ENCODE results near the gene HDAC4. TPM values are rescaled to one million over a fixed set of nuclear protein-coding genes. Genes with fewer than 3 reads are reported as not detected.

Gene HDAC4
- total and polyA plus RNA-seq, 10 of the 15 experiments (the other 5 are each of a cell fraction or from before 2014, with no cell fraction given) = 0.22 to 15.7 (median 4.8) TPM

DNA sequence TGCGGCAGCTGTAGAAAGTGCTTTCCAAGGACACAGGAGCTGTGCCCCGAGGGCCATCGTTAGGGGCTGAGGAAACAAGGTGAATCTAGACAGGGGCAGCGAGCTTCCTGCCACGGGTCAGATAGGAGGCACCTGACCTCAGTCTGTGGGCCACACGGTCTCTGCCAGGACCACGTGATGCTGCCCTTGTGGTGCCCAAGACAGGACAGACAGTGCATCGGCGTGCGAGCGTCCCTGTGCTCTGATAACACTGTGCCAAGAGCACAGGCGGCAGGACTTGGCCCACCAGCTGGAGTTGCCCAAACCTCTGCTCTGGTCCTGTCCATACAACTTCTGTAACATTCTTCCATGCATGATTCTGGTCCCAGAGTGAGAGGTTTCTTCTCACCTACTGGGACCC is 327.6 kb downstream of the HDAC4 start (continued):
- TF ChIP-seq, protein P1, sequence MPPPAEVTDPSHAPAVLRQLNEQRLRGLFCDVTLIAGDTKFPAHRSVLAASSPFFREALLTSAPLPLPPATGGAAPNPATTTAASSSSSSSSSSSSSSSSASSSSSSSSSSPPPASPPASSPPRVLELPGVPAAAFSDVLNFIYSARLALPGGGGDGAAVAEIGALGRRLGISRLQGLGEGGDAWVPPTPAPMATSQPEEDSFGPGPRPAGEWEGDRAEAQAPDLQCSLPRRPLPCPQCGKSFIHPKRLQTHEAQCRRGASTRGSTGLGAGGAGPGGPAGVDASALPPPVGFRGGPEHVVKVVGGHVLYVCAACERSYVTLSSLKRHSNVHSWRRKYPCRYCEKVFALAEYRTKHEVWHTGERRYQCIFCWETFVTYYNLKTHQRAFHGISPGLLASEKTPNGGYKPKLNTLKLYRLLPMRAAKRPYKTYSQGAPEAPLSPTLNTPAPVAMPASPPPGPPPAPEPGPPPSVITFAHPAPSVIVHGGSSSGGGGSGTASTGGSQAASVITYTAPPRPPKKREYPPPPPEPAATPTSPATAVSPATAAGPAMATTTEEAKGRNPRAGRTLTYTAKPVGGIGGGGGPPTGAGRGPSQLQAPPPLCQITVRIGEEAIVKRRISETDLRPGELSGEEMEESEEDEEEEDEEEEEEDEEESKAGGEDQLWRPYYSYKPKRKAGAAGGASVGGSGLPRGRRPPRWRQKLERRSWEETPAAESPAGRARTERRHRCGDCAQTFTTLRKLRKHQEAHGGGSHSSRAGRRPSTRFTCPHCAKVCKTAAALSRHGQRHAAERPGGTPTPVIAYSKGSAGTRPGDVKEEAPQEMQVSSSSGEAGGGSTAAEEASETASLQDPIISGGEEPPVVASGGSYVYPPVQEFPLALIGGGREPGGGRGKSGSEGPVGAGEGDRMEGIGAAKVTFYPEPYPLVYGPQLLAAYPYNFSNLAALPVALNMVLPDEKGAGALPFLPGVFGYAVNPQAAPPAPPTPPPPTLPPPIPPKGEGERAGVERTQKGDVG (CRISPR knock-in tag; IDR thresholded peaks at IDR 0.05) = no peak
- TF ChIP-seq SUZ12 (IDR thresholded peaks at IDR 0.05; ENCODE audit: unreplicated experiment) = no peak
- no peak for TF ChIP-seq TCF7 (IDR thresholded peaks at IDR 0.05; ENCODE audit: borderline replicate concordance)
- TF ChIP-seq, protein P2, sequence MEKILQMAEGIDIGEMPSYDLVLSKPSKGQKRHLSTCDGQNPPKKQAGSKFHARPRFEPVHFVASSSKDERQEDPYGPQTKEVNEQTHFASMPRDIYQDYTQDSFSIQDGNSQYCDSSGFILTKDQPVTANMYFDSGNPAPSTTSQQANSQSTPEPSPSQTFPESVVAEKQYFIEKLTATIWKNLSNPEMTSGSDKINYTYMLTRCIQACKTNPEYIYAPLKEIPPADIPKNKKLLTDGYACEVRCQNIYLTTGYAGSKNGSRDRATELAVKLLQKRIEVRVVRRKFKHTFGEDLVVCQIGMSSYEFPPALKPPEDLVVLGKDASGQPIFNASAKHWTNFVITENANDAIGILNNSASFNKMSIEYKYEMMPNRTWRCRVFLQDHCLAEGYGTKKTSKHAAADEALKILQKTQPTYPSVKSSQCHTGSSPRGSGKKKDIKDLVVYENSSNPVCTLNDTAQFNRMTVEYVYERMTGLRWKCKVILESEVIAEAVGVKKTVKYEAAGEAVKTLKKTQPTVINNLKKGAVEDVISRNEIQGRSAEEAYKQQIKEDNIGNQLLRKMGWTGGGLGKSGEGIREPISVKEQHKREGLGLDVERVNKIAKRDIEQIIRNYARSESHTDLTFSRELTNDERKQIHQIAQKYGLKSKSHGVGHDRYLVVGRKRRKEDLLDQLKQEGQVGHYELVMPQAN (conservative IDR thresholded peaks at IDR 0.05) = no peak
- TF ChIP-seq, protein P3, sequence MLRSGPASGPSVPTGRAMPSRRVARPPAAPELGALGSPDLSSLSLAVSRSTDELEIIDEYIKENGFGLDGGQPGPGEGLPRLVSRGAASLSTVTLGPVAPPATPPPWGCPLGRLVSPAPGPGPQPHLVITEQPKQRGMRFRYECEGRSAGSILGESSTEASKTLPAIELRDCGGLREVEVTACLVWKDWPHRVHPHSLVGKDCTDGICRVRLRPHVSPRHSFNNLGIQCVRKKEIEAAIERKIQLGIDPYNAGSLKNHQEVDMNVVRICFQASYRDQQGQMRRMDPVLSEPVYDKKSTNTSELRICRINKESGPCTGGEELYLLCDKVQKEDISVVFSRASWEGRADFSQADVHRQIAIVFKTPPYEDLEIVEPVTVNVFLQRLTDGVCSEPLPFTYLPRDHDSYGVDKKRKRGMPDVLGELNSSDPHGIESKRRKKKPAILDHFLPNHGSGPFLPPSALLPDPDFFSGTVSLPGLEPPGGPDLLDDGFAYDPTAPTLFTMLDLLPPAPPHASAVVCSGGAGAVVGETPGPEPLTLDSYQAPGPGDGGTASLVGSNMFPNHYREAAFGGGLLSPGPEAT (IDR thresholded peaks at IDR 0.05; ENCODE audit: low read depth) = no peak

Measured in GM12878 (cell line).